CD14-positive monocyte (primary cell): ENCODE data around the gene MPRIP. TPM values are rescaled to one million over a fixed set of nuclear protein-coding genes. Genes with fewer than 3 reads are reported as not detected.

ENCODE experiments used
- DNase-seq, 3 donors: peaks; one replicate each; pipeline ENCODE4 v3.0.0-alpha.2; 2011 to 2022
- H2AFZ ChIP-seq: 2 replicates; pipeline ENCODE4 v1.6.0; 2012; ENCODE audit warnings: mild to moderate bottlenecking, low read depth, low read length, inconsistent platforms; ENCODE audit not compliant: insufficient read depth, poor library complexity, severe bottlenecking
- H3K27ac ChIP-seq, 2 donors: 1 replicate in 1 of 2; 2 replicates in 1 of 2; pipeline ENCODE4 v1.5.1; 2012 to 2013; ENCODE audit warnings: low read length in 2 of 2, control low read depth in 1 of 2, inconsistent platforms in 1 of 2, low read depth in 1 of 2, mild to moderate bottlenecking in 1 of 2
- H3K27me3 ChIP-seq, 2 donors: one replicate each; pipeline versions ENCODE4 v1.6.0 to v1.6.1; 2011 to 2013; ENCODE audit warnings: low read length in 2 of 2; ENCODE audit not compliant: control insufficient read depth in 2 of 2, insufficient read depth in 2 of 2
- H3K36me3 ChIP-seq, 2 donors: replicated peaks in 1 of 2; 1 replicate in 1 of 2; 2 replicates in 1 of 2; pipeline versions ENCODE4 v1.5.1 to v1.6.1; 2012 to 2013; ENCODE audit warnings: low read length in 2 of 2, control low read depth in 1 of 2, inconsistent platforms in 1 of 2, mild to moderate bottlenecking in 1 of 2; ENCODE audit not compliant: insufficient read depth in 2 of 2, control insufficient read depth in 1 of 2
- H3K4me1 ChIP-seq, 2 donors: 1 replicate in 1 of 2; 2 replicates in 1 of 2; pipeline versions ENCODE4 v1.5.1 to v1.6.1; 2012 to 2013; ENCODE audit warnings: low read length in 2 of 2, control low read depth in 1 of 2, inconsistent platforms in 1 of 2, mild to moderate bottlenecking in 1 of 2, moderate library complexity in 1 of 2; ENCODE audit not compliant: insufficient read depth in 2 of 2, control insufficient read depth in 1 of 2
- H3K4me2 ChIP-seq: replicated peaks from 2 replicates; pipeline ENCODE3; 2012; ENCODE audit warnings: low read length, moderate library complexity, mild to moderate bottlenecking; ENCODE audit not compliant: poor library complexity, severe bottlenecking; ENCODE audit errors: extremely low read depth
- H3K4me3 ChIP-seq, 3 experiments: fragments of 200-600 bp in 1 of 3; sonication (generic) in 1 of 3; replicated peaks in 1 of 3; 1 replicate in 2 of 3; 2 replicates in 1 of 3; pipeline ENCODE4 v1.5.1; 2011 to 2013; ENCODE audit warnings: low read length in 3 of 3, mild to moderate bottlenecking in 3 of 3, control low read depth in 2 of 3, low read depth in 2 of 3, inconsistent platforms in 1 of 3, moderate library complexity in 1 of 3
- H3K79me2 ChIP-seq: 2 replicates; pipeline ENCODE4 v1.6.0; 2012; ENCODE audit warnings: mild to moderate bottlenecking, control low read depth, inconsistent platforms, low read length, moderate library complexity; ENCODE audit not compliant: insufficient read depth
- H3K9ac ChIP-seq: 2 replicates; pipeline ENCODE4 v1.6.0; 2017; ENCODE audit warnings: low read length, mild to moderate bottlenecking; ENCODE audit not compliant: insufficient read depth, poor library complexity, severe bottlenecking
- H3K9me3 ChIP-seq, 2 donors: replicated peaks in 1 of 2; 1 replicate in 1 of 2; 2 replicates in 1 of 2; pipeline versions ENCODE4 v1.5.1 to v1.6.1; 2012 to 2013; ENCODE audit warnings: low read length in 2 of 2, control low read depth in 1 of 2; ENCODE audit not compliant: control insufficient read depth in 1 of 2, insufficient read depth in 1 of 2
- H4K20me1 ChIP-seq: 2 replicates; pipeline ENCODE4 v1.6.0; 2012; ENCODE audit warnings: mild to moderate bottlenecking, low read length, control low read depth, moderate library complexity; ENCODE audit not compliant: insufficient read depth
- H3K27ac Mint-ChIP-seq, 7 donors: one replicate each; pipeline ENCODE4 v1.8.0; 2020; ENCODE audit warnings: mild to moderate bottlenecking in 7 of 7, mixed read lengths in 7 of 7, moderate library complexity in 6 of 7, inconsistent platforms in 2 of 7
- H3K27me3 Mint-ChIP-seq, 3 donors: one replicate each; pipeline ENCODE4 v1.8.0; 2021 to 2022; ENCODE audit warnings: low read depth in 3 of 3, mild to moderate bottlenecking in 3 of 3, mixed read lengths in 3 of 3, moderate library complexity in 3 of 3, inconsistent platforms in 1 of 3
- H3K36me3 Mint-ChIP-seq, 2 donors: one replicate each; pipeline ENCODE4 v1.8.0; 2020; ENCODE audit warnings: mixed read lengths in 2 of 2, inconsistent platforms in 1 of 2, mild to moderate bottlenecking in 1 of 2
- H3K4me1 Mint-ChIP-seq: one replicate; pipeline ENCODE4 v1.8.0; 2020; ENCODE audit warnings: mild to moderate bottlenecking, mixed read lengths
- H3K4me3 Mint-ChIP-seq, 2 donors: one replicate each; pipeline ENCODE4 v1.8.0; 2020; ENCODE audit warnings: mild to moderate bottlenecking in 2 of 2, mixed read lengths in 2 of 2, moderate library complexity in 1 of 2
- H3K9me3 Mint-ChIP-seq, 7 donors: one replicate each; pipeline ENCODE4 v1.8.0; 2020 to 2022; ENCODE audit warnings: mixed read lengths in 7 of 7, mild to moderate bottlenecking in 6 of 7, moderate library complexity in 6 of 7, inconsistent platforms in 2 of 7
- WGBS: methylation state at CpG from one replicate; pipeline ENCODE4 v1.1.5; 2013; ENCODE audit warnings: missing lambda C conversion rate; ENCODE audit not compliant: insufficient coverage; 5-methylcytosine and 5-hydroxymethylcytosine counted together
- intact Hi-C, 2 donors: fragments of 100-400 bp; cut with micrococcal nuclease; formaldehyde crosslinking; loops; one replicate each; pipeline versions ENCODE4 v1.15.0 to v1.15.1; 2023
- polyA plus RNA-seq, 3 donors: library from polyadenylated mRNA; depleted of rRNA in 1 of 3; unstranded in 2 of 3; stranded (reverse) in 1 of 3; fragments of 300-500 nt in 2 of 3; fragments of >200 nt in 1 of 3; fragmentation: Illumina TruSeq in 2 of 3; gene quantifications; 1 replicate in 2 of 3; 2 replicates in 1 of 3; pipeline ENCODE4 v1.2.3, GENCODE V29; 2012 to 2021
- TF ChIP-seq, protein P1 (sequence below): fragments of 200-600 bp; IDR thresholded peaks from one replicate; pipeline ENCODE4 v1.8.0; 2022; ENCODE audit warnings: antibody characterized with exemption, mild to moderate bottlenecking

Gene MPRIP
- polyA plus RNA-seq, 3 donors: 2.0 to 48.7 (median 2.5) TPM

DNA sequence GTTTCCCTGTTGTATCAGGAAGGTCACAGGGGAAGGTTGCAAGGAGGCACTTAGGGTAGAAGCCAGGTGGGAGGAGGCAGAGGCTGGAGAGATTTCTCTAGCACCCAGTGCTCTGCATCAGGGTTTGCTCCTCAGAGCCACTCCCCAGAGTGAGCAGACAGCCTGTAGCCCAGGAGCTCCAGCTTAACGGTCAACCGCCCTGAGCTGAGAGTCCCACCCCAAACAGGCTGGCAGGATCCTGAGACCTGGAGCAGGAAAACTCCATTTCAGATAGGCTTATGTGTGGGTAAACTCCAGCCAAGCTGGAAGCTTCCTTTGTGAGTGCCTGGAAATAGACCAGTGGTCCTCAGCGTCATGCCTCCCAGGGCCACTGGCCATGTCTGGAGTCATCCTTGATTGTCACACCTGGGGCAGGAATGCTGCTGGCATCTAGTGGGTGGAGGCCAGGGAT is 37.9 kb downstream of the MPRIP start:
- no peaks in the 10 kb centered on the region for H3K9me3 ChIP-seq
- DNase-seq: no peak
- Mint-ChIP-seq H3K4me1 (no peaks in the 10 kb centered on the region), H3K27ac (peak overlapping the region in 1 of 7 donors; percentile 33), H3K4me3 (no peak overlapping the region), H3K36me3 (peaks cover 57 to 76% of the 10 kb centered on the region in 2 donors), H3K9me3 (no peaks in the 10 kb centered on the region), H3K27me3 (peaks cover 0 to 2% (median 1%) of the 10 kb centered on the region in 3 donors)
- TF ChIP-seq, protein P1, sequence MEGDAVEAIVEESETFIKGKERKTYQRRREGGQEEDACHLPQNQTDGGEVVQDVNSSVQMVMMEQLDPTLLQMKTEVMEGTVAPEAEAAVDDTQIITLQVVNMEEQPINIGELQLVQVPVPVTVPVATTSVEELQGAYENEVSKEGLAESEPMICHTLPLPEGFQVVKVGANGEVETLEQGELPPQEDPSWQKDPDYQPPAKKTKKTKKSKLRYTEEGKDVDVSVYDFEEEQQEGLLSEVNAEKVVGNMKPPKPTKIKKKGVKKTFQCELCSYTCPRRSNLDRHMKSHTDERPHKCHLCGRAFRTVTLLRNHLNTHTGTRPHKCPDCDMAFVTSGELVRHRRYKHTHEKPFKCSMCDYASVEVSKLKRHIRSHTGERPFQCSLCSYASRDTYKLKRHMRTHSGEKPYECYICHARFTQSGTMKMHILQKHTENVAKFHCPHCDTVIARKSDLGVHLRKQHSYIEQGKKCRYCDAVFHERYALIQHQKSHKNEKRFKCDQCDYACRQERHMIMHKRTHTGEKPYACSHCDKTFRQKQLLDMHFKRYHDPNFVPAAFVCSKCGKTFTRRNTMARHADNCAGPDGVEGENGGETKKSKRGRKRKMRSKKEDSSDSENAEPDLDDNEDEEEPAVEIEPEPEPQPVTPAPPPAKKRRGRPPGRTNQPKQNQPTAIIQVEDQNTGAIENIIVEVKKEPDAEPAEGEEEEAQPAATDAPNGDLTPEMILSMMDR: no peak
- H3K4me3 ChIP-seq: no peak overlapping the region
- H3K79me2 ChIP-seq: no peaks in the 10 kb centered on the region
- no peak overlapping the region for H3K4me2 ChIP-seq
- intact Hi-C loops: no loop called here
- no peak overlapping the region for H2AFZ ChIP-seq
- no peaks in the 10 kb centered on the region for H3K27me3 ChIP-seq
- H3K27ac ChIP-seq: no peak overlapping the region
- 100% methylated on average over 1 of the region's 3 CpGs for WGBS
- peaks cover 34% of the 10 kb centered on the region for H4K20me1 ChIP-seq
- H3K4me1 ChIP-seq: no peaks in the 10 kb centered on the region
- no peak overlapping the region for H3K9ac ChIP-seq
- peaks cover 31 to 80% of the 10 kb centered on the region in 2 donors for H3K36me3 ChIP-seq

DNA sequence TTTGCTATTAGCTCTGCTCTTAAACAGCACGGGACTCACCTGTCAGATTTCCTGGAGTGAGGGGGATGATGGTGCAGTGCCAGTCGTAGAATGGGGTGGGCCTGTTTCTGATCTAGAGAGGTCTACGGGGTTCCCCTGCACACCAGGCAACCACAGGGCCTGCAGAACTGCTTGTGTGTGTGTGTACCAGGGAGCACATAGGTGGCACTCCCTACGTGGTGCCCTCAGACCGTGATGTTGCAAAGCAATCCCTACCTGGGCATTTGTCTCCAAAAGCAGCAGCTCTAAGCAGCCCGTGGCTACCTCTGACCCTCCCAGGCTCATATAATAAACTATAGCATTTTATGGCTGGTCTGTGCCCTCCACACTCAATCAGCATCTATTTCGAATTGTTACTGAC is 38.5 kb downstream of the MPRIP start:
- Mint-ChIP-seq H3K36me3 (peaks cover 59 to 78% of the 10 kb centered on the region in 2 donors), H3K27me3 (peaks cover 0 to 2% (median 1%) of the 10 kb centered on the region in 3 donors), H3K9me3 (no peaks in the 10 kb centered on the region), H3K4me3 (no peak overlapping the region), H3K4me1 (no peaks in the 10 kb centered on the region), H3K27ac (no peak overlapping the region)
- 81% methylated on average over 3 of the region's 7 CpGs for WGBS
- Histone ChIP-seq H3K36me3 (peaks cover 28 to 85% of the 10 kb centered on the region in 2 donors), H2AFZ (no peak overlapping the region), H3K4me2 (no peak overlapping the region), H3K27me3 (no peaks in the 10 kb centered on the region), H3K27ac (no peak overlapping the region), H3K4me3 (no peak overlapping the region), H3K4me1 (no peaks in the 10 kb centered on the region), H4K20me1 (peaks cover 28% of the 10 kb centered on the region), H3K9ac (no peak overlapping the region), H3K79me2 (no peaks in the 10 kb centered on the region), H3K9me3 (no peaks in the 10 kb centered on the region)
- TF ChIP-seq, protein P1: no peak
- intact Hi-C loops: no loop called here
- no peak for DNase-seq
